AG04450 (cell line): ENCODE results near the gene NIP7. TPM values are rescaled to one million over a fixed set of nuclear protein-coding genes. Genes with fewer than 3 reads are reported as not detected.
"Not testable (repeated sequence)": the region's sequence is repeated elsewhere in the genome, so short reads cannot be mapped to it uniquely, and the experiment has no call there.

Experiments
- CTCF ChIA-PET: fragments of 300-600, 350-600 bp; formaldehyde crosslinking; extraction: SDS; loops from one replicate; lab custom pipeline; 2022; ENCODE audit warnings: antibody characterized with exemption, inconsistent platforms; lab: Charles Lee
- POLR2A ChIA-PET: fragments of 350-600 bp; formaldehyde crosslinking; extraction: SDS; loops from one replicate; lab custom pipeline; 2021; ENCODE audit warnings: antibody characterized with exemption, inconsistent platforms; lab: Yijun Ruan, JAX
- DNase-seq: peaks from one replicate; pipeline ENCODE4 v3.0.0-alpha.2; 2011; ENCODE audit warnings: low read depth, low spot score
- H3K27ac ChIP-seq: one replicate; pipeline ENCODE4 v1.5.1; 2012; ENCODE audit warnings: low read depth, low read length, control low read depth
- H3K27me3 ChIP-seq: one replicate; pipeline ENCODE4 v1.6.0; 2012; ENCODE audit warnings: low read length; ENCODE audit not compliant: control insufficient read depth, insufficient read depth
- H3K4me3 ChIP-seq: 2 replicates; pipeline ENCODE4 v1.5.1; 2011; ENCODE audit warnings: mild to moderate bottlenecking, low read depth, low read length, control low read depth
- H3K9me3 ChIP-seq: 2 replicates; pipeline ENCODE4 v1.5.1; 2012; ENCODE audit warnings: low read length; ENCODE audit not compliant: control insufficient read depth, insufficient read depth
- polyA minus RNA-seq: library from RNA; depleted of rRNA, polyadenylated mRNA; stranded (reverse); fragments of >200 nt; gene quantifications from 2 replicates; pipeline ENCODE4 v1.2.3, GENCODE V29; 2011; rRNA and poly(A)+ RNA removed
- polyA plus RNA-seq: library from polyadenylated mRNA; depleted of rRNA; stranded (reverse); fragments of >200 nt; gene quantifications from 2 replicates; pipeline ENCODE4 v1.2.3, GENCODE V29; 2011; rRNA removed
- TF ChIP-seq, protein P1 (sequence below): IDR thresholded peaks from 2 replicates; pipeline ENCODE4 v1.5.1; 2011; ENCODE audit warnings: low read depth, low read length, control low read depth, inconsistent platforms

NIP7 gene
- polyA plus RNA-seq = 12.1 and 13.6 TPM in 2 replicates
- 10.1 and 10.8 TPM in 2 replicates for polyA minus RNA-seq

DNA sequence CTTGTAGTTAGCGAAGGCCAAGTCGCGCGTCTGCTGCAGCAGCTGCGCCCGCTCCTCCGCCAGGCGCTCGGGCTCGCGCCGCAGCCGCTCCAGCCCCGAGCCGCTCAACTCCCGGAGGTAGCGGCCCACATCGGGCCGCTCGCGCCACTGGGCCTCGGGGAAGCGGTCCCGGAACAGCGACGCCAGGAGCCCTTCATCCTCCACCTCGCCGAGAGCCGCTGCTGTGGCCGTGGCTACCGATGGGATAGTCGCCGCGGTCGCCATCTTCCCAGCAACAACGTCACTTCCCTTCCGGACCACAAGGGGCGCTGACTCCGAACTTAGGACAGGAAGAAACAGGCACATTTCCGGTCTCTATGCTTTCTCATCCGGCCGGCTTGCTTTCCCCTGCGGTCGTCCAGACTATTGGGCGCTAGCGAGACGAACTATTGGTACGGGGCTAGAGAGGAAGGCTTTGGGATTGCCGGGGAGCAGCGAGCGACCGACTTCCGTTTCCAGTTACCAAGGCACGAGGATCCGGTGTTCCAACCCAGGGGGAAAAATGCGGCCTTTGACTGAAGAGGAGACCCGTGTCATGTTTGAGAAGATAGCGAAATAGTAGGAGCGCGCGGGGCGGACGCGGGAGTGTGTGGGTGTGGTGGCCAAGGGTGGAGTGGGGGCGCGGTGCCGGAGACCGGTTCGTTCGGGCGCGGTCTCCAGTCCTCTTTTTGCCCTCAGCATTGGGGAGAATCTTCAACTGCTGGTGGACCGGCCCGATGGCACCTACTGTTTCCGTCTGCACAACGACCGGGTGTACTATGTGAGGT, at the start of gene NIP7, which contains the start of gene COG8:
Gene NIP7 (plus strand): TSS at position 484 of the 806 bp plus-strand sequence. CDS start 58 bp downstream, at position 542.
Gene COG8 (minus strand): TSS at position 276 of the 806 bp plus-strand sequence. CDS start 12 bp downstream, at position 264.
- TF ChIP-seq, protein P1, sequence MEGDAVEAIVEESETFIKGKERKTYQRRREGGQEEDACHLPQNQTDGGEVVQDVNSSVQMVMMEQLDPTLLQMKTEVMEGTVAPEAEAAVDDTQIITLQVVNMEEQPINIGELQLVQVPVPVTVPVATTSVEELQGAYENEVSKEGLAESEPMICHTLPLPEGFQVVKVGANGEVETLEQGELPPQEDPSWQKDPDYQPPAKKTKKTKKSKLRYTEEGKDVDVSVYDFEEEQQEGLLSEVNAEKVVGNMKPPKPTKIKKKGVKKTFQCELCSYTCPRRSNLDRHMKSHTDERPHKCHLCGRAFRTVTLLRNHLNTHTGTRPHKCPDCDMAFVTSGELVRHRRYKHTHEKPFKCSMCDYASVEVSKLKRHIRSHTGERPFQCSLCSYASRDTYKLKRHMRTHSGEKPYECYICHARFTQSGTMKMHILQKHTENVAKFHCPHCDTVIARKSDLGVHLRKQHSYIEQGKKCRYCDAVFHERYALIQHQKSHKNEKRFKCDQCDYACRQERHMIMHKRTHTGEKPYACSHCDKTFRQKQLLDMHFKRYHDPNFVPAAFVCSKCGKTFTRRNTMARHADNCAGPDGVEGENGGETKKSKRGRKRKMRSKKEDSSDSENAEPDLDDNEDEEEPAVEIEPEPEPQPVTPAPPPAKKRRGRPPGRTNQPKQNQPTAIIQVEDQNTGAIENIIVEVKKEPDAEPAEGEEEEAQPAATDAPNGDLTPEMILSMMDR = peak; percentile 79
- Histone ChIP-seq H3K9me3 (no peaks in the 10 kb centered on the region; the same call in 1 of the 2 replicates), H3K27ac (peak within 1 kb of the TSS; percentile 80), H3K4me3 (peak within 1 kb of the TSS; percentile 94), H3K27me3 (no peaks in the 10 kb centered on the region)
- CTCF ChIA-PET = no interaction called here
- POLR2A ChIA-PET = interaction anchor here (0.9 to 1.1 kb wide), 2 partner anchors 11 kb away, joined by 3 read pairs; no protein-coding TSS in a partner anchor
- DNase-seq = peak; percentile 97

DNA sequence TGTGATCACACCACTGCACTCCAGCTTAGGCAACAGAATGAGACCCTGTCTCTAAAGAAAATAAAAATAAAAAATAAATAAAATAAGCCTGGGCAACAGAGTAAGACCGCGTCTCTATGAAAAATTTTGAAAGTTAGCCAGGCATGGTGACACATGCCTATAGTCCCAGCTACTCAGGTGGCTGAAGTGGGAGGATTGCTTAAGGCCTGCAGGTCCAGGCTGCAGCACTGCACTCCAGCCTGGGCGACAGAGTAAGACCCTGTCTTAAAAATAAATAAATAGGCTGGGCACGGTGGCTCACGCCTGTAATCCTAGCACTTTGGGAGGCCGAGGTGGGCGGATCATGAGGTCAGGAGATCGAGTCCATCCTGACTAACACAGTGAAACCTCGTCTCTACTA, 47.9 kb upstream of the NIP7 start:
- POLR2A ChIA-PET, H3K27ac ChIP-seq, H3K27me3 ChIP-seq, H3K4me3 ChIP-seq, H3K9me3 ChIP-seq, DNase-seq: not testable (repeated sequence)
- CTCF ChIA-PET = interaction anchor here (1.0 kb wide), 1 partner anchor 141 kb away, joined by 4 read pairs; no protein-coding TSS in a partner anchor

DNA sequence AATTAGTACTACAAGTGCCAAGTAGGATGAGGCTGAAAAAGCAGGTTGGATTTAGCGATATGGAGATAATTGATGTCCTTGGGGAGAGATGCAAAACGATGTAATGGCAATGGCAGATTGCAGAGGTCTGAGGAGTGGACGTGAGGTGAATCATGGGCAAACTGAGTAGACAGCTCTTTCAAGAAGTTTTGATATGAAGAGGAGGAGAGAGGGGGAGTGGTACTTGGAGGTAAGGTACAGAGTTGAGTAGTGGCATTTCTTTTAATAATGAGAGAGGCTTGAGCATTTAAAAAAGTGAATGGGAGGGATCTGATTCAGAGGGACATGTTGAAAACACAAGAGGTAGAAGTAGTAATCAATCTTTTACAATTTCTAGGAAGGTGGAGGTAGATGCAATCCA, 46.2 kb upstream of the NIP7 start:
- H3K9me3 ChIP-seq = no peaks in the 10 kb centered on the region
- ChIA-PET CTCF (no interaction called here), POLR2A (no interaction called here)
- DNase-seq = no peak
- H3K4me3 ChIP-seq = no peak overlapping the region
- TF ChIP-seq, protein P1 = no peak
- H3K27me3 ChIP-seq = no peaks in the 10 kb centered on the region
- H3K27ac ChIP-seq = no peak overlapping the region

DNA sequence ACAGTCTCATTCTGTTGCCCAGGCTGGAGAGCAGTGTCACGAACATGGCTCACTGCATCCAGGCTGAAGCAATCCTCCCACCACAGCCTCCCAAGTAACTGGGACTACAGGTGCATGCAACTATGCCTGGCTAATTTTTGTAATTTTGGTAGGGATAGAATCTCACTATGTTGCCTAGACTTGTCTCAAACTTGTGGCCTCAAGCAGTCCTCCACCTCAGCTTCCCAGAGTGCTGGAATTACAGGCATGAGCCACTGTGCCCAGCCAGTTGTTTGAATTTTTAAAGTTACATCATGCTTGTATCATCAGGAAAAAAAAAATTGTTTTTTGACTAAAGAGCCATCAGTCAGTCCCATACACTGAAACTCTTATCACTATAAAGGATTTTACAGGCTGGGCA, 45.5 kb upstream of the NIP7 start:
- POLR2A ChIA-PET = no interaction called here

DNA sequence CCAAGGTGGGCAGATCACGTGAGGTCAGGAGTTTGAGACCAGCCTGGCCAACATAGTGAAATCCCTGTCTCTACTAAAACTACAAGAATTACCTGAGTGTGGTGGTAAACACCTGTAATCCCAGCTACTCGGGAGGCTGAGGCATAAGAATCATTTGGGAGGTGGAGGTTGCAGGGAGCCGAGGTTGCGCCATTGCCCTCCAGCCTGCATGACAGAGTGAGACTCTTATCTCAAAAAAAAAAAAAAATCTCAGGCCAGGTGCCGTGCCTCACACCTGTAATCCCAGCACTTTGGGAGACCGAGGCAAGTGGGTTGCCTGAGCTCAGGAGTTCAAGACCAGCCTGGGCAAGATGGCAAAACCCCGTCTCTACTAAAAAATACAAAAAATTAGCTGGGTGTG, 42.8 kb upstream of the NIP7 start:
- not testable (repeated sequence) for DNase-seq, H3K9me3 ChIP-seq, H3K27me3 ChIP-seq, H3K27ac ChIP-seq, H3K4me3 ChIP-seq
- CTCF ChIA-PET = interaction anchor here (1.2 kb wide), 1 partner anchor 9 kb away, joined by 3 read pairs; no protein-coding TSS in a partner anchor
- POLR2A ChIA-PET = interaction anchor here (1.2 kb wide), 1 partner anchor 30 kb away, joined by 3 read pairs; no protein-coding TSS in a partner anchor

More for the DNA sequence above, 45.5 kb upstream of the NIP7 start:
- TF ChIP-seq, protein P1 = no peak
- Histone ChIP-seq H3K9me3 (no peaks in the 10 kb centered on the region), H3K4me3 (no peak overlapping the region), H3K27ac (no peak overlapping the region), H3K27me3 (no peaks in the 10 kb centered on the region)
- DNase-seq = no peak
- CTCF ChIA-PET = no interaction called here
